ENCODE results near the gene MXRA8. TPM values are rescaled to one million over a fixed set of nuclear protein-coding genes. Genes with fewer than 3 reads are reported as not detected.
A peak's percentile ranks its signal among the peaks of the same experiment; 100 is the strongest.
"Not testable (repeated sequence)": the region's sequence is repeated elsewhere in the genome, so short reads cannot be mapped to it uniquely, and the experiment has no call there.

MXRA8 gene
- total RNA-seq, 1 donor from 2014 or later: 345 TPM

- intact Hi-C loops (cut with DNase I): loop anchor here (10.0 kb wide), 3 partner anchors 111 to 289 kb away; partner anchors contain the start of genes ATAD3A, C1orf159 and MIB2
- no peak overlapping the region for H3K4me3 ChIP-seq
- no peaks in the 10 kb centered on the region for H3K27me3 ChIP-seq
- peaks cover 29 to 52% of the 10 kb centered on the region in 2 donors for H3K36me3 ChIP-seq
- peaks cover 11 to 35% of the 10 kb centered on the region in 2 donors for H3K4me1 ChIP-seq
- TF ChIP-seq CTCF (IDR thresholded peaks at IDR 0.05): no peak
- DNase-seq (ENCODE audit: low spot score in 2 of 2): no peak
- no peaks in the 10 kb centered on the region for H3K9me3 ChIP-seq
- no peak overlapping the region for H3K27ac ChIP-seq
Measured at GRCh38 chr1:1403653-1404052, 45.3 kb upstream of the MXRA8 start.

GRCh38 chr1:1402901-1403392 is 44.6 kb upstream of the MXRA8 start:
- H3K27me3 ChIP-seq; H3K27ac ChIP-seq; H3K4me3 ChIP-seq; DNase-seq (ENCODE audit: low spot score in 2 of 2); H3K9me3 ChIP-seq: not testable (repeated sequence)
- Histone ChIP-seq H3K36me3 (peaks cover 29 to 53% of the 10 kb centered on the region in 2 donors), H3K4me1 (peaks cover 17 to 32% of the 10 kb centered on the region in 2 donors)
- intact Hi-C loops (cut with DNase I): loop anchor here (10.0 kb wide), 3 partner anchors 112 to 288 kb away; partner anchors contain the start of genes ATAD3A, C1orf159 and MIB2

DNA sequence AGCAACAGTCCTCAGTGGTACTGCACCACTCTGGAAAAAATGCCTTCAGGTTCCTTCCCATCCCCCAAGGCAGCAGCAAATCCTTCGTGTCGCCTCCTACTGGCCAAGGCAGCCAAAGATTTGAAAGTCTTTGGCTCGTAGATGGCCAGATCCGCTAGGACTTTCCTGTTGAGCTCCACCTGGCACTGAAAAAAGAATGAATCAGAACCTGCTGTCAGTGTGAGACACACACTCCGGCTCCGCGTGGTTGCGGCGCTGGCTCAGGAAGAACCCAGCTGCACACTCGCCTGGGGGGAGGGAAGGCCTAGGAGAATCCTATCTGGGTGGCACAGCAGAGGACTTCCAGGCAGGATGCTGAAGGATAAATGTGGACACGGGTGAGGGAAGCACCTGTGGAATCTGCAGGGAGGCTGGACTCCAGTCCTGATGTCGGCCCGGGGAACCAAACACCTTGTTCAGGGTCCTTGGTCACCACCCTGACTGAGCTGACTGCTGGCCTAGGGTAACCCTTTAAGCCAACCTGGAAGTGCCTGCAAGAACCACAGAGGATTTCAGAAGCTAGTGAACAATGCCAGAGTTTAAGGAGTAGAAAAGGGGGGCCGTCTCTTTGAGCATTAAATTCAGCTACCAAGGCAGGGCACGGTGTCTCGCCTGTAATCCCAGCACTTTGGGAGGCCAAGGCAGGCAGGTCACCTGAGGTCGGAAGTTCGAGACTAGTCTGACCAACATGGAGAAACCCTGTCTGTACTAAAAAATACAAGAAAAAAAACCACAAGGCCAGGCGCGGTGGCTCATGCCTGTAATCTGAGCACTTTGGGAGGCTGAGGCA is 43.9 kb upstream of the MXRA8 start:
- H3K4me3 ChIP-seq: no peak overlapping the region
- TF ChIP-seq CTCF (IDR thresholded peaks at IDR 0.05): peak in 2 of 3 experiments; percentile 21 to 30
- intact Hi-C loops (cut with DNase I): loop anchor here (10.0 kb wide), 3 partner anchors 113 to 287 kb away; partner anchors contain the start of genes ATAD3A, C1orf159 and MIB2
- no peaks in the 10 kb centered on the region for H3K9me3 ChIP-seq
- H3K36me3 ChIP-seq: peaks cover 33 to 59% of the 10 kb centered on the region in 2 donors
- peaks cover 17 to 37% of the 10 kb centered on the region in 2 donors for H3K4me1 ChIP-seq
- no peaks in the 10 kb centered on the region for H3K27me3 ChIP-seq
- H3K27ac ChIP-seq: no peak overlapping the region
- no peak for DNase-seq (ENCODE audit: low spot score in 2 of 2)

- no peak for TF ChIP-seq CTCF (IDR thresholded peaks at IDR 0.05)
- Histone ChIP-seq H3K36me3 (peaks cover 38 to 63% of the 10 kb centered on the region in 2 donors), H3K27me3 (no peaks in the 10 kb centered on the region), H3K4me3 (no peak overlapping the region), H3K9me3 (no peaks in the 10 kb centered on the region), H3K27ac (no peak overlapping the region), H3K4me1 (peaks cover 17 to 40% of the 10 kb centered on the region in 2 donors)
- no peak for DNase-seq (ENCODE audit: low spot score in 2 of 2)
- intact Hi-C loops (cut with DNase I): loop anchor here (10.0 kb wide), 3 partner anchors 113 to 287 kb away; partner anchors contain the start of genes ATAD3A, C1orf159 and MIB2
Measured at GRCh38 chr1:1401457-1402010, 43.2 kb upstream of the MXRA8 start.

DNA sequence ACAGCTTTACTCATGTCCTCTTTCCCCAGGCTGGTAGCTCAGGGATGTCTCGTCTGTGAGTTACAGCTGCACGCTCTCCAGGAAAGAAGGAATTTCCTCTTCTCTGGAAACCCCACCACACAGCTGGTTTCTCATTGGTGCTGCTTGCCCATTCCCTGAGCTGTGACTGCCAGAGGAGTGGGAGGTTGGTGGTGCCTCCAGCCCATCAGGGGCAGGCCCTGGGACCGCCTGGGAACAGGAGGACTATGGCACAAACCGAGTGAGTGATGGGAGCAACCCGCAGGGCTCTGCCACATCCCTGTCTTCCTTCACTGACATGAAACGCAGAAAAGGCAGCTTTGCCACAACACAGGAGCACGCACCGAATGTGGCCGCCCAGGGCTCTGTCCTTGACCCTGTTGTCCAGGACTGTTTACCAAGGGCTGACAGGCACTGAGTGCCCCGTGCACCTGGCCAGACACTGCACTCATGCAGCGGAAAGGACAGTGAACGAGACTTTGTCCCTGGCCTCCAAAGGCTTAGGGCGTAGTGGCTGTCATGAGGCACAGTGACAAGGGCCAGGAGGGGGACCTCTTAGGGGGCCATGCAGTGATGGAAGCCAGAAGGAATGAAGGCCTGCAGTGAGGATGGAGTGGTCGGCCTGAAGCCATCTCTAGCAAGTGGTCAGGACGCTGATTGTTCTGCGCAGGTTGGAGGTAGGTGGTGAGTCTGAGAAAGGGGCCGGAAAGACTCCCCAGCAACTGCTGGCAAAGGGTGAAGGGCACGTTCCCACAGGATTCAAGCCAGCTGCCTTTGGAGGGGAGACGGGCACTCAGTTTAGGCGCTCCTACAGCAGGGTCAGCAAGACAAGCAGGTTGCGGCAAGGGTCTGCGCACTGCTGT is 42.5 kb upstream of the MXRA8 start:
- no peak for TF ChIP-seq CTCF (IDR thresholded peaks at IDR 0.05)
- DNase-seq (ENCODE audit: low spot score in 2 of 2): no peak
- H3K4me3 ChIP-seq: peak overlapping the region; percentile 81 to 92
- peak overlapping the region; percentile 65 to 80 for H3K27ac ChIP-seq
- intact Hi-C loops (cut with DNase I): loop anchor here (10.0 kb wide), 3 partner anchors 114 to 286 kb away; partner anchors contain the start of genes ATAD3A, C1orf159 and MIB2
- H3K36me3 ChIP-seq: peaks cover 38 to 67% of the 10 kb centered on the region in 2 donors
- peaks cover 10 to 33% of the 10 kb centered on the region in 2 donors for H3K4me1 ChIP-seq
- no peaks in the 10 kb centered on the region for H3K9me3 ChIP-seq
- no peaks in the 10 kb centered on the region for H3K27me3 ChIP-seq
